GM21447 (cell line): ENCODE data around the gene CFAP46.
"Not testable (repeated sequence)": the region's sequence is repeated elsewhere in the genome, so short reads cannot be mapped to it uniquely, and the experiment has no call there.

Experiments
- ATAC-seq: cut with Tn5 transposase; IDR thresholded peaks from one replicate; pipeline ENCODE4 v1.9.1; 2021; ENCODE audit not compliant: unreplicated experiment

The CFAP46 gene

DNA sequence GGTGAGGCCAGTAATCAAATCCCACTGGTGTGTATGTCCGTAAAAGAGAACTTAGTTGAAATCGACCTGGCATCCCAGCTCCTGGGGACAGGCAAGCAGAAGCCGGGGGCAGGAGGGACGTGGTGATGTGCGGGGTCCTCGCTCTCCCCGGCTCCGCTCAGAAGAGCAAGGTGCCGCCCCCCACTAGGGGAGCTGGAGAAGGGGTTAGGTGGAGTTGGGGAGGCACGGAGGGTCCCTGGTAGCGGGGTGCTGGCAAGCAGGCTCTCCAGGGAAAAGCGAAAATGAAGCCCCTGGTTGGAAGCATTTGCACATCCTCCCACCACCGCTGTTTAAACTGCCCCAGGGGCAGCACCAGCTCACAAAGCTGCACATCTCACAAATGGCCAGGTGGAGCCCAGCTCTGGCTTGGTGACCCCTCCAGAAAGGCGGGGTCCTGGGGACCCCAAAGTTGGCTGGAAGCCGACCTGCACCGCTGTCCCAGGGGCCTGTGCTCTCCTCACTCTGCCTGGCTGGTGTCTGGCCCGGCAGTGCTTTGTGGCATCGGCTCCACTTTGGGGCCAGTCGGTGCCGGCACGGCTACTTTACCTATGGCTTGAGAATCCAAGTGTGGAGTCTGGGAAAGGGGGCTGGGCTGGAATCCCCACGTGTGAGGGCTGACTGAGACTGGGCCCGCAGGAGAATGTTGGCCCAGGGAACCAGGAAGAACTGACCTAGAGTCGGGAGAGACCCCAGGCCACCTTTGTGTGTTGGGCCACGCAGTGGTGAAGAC is 2.9 kb upstream of the CFAP46 start:
- no peak for ATAC-seq

DNA sequence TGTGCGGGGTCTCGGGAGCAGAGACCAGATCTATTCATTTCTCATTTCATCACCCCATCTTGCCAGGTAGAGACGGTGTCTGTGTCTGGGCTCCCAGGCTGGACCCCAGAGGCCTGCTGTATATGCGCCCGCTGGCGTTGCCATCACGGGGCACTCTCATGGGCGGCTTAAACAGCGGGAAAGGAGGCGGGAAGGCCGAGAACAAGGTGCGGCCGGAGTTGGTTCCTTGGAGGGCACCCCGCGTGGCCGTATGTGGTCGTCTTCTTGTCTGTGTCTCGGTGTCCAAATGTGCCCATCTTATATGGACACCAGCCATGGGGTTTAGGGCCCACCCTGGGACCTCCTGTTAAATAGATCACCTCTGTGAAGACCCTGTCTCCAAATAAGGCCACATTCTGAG is 2.1 kb upstream of the CFAP46 start:
- ATAC-seq: no peak

DNA sequence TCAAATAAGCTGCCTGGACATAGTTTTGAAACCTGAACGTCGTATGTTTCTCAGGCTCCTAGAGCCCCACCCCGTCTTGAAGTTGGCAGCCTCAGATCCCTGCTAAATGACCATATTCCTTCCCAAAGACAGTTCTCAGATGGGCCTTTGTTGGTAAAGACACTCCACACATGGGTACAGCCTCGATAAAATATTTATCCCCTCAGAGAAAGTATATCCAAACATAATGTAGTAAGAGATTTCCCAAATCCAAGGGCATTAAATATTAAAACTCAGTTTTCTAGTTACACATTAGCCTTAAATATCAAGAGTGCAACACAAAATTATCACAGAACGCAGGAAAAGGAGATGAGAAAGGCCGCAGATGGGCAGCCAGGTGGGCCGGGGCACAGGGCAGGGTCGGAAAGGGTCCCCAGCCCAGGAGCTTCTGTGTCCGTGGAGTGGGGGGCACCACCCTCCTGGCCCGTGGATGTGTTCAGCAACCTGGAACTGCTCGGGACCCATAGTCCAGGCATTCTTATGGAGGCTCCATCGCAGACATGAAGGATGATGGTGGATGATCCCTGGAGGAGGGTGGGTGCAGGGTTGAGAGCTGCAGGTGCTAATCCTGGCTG is 1.5 kb upstream of the CFAP46 start:
- ATAC-seq: no peak

DNA sequence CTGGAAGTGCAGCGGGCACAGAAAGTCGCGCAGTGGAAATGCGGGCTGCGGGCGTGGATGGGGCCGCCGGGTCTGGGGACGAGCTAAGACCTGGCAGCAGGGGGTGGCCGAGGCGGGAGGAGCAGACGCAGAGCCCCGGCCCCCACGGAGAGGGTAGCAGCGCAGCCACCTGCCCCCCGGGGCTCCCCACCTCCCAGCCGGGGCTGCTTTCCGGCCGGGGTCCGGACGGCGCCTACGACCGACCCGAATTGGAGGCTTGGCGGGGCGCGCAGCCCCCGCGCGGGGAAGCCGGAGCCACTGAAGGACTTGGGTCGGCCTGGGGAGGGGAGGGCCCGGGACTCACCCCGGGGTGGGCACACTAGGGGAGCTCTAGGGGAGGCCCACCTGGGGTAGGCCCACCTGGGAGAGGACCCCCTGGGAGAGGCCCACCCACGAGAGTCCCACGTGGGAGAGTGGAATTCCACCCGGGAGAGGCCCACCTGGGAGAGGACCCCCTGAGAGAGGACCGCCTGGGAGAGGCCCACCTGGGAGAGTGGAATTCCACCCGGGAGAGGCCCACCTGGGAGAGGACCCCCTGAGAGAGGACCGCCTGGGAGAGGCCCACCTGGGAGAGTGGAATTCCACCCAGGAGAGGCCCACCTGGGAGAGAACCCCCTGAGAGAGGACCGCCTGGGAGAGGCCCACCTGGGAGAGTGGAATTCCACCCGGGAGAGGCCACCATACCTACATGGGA is 854 bp upstream of the CFAP46 start:
- no peak for ATAC-seq

DNA sequence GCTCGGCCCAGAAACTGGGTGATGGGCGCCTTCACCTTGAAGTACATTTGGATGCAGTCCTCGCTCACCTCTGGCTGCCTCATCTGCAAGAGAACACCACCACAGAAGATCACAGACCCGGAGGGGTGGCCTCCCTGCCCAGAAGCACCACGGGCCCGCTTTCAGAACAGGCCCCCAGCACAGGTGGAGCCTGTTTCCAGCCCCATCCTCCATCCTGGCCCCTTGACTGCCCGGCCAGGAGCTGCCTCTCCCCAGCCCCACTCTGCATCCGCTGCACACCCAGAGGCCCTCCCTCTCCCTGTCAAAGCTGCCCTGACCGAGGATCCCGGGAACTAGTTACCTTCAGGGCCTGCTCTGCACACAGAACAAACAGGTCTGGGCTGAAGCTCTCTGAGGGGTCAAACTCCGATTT is 724 bp downstream of the CFAP46 start:
- no peak for ATAC-seq

DNA sequence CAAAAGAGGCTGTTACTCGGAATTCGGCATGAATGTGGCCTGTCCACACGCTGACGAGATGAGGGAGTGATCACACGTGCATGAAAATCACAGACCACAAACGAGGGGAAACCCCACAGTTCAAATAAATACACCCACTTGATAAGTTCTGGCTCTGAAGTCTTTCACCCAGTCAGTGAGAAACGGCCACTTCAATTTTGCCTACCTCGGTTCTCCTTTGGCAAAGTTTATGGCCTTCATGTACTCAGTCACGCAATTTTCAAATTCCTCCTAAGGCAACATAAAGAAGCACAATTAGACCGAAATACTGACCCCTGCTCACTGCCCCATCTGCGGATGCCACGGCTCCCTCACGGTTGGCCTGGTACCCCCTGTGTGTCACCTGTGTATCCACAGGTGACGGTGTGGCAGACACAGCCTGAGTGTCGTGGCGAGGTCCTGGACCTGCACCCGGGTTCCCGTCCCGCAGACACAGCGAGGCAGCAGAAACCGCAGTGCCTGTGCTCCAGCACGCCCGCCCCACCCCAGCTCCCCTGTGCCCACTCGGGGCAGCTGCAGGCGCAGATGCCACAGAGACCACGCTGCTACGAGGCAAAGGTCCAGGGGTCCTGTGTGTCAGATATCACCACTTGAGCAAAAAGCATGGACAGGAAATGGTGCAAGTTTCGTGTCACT is 1.4 kb downstream of the CFAP46 start:
- no peak for ATAC-seq

DNA sequence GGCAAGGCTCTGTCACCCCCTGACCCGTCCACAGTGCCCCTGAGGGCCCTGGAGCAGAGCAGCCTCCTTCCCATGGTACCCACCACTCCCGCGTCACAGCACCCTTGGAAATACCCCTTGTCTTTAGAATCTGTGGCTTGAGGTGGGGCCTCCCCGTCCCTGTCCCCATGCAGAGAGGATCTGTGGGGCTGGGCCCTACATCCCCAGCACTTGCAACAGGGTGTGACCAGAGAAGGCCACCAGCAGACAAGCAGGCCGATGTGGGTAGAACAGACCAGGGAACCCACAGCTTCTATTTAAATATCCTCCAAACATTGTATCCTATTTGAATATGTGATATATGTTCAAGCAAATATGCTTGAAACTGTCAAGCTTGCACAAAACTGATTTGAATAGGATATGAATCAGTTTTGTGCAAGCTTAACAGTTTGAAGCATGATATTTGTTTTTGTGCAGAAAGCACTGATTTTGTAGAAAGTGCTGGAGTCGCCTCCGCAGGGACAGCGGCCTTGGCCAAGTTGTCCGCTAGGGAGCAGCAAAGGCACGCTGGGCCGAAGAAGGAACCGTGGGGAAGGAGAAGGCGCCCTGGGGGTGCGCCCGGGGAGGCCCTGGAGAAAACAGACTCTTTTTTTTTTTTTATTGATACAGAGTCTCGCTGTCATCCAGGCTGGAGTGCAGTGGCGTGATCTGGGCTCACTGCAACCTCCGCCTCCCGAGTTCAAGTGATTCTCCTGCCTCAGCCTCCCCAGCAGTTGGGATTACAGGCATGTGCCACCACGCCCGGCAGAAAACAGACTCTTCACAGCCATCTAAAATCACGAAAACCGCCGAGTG is 2.2 kb downstream of the CFAP46 start:
- no peak for ATAC-seq

DNA sequence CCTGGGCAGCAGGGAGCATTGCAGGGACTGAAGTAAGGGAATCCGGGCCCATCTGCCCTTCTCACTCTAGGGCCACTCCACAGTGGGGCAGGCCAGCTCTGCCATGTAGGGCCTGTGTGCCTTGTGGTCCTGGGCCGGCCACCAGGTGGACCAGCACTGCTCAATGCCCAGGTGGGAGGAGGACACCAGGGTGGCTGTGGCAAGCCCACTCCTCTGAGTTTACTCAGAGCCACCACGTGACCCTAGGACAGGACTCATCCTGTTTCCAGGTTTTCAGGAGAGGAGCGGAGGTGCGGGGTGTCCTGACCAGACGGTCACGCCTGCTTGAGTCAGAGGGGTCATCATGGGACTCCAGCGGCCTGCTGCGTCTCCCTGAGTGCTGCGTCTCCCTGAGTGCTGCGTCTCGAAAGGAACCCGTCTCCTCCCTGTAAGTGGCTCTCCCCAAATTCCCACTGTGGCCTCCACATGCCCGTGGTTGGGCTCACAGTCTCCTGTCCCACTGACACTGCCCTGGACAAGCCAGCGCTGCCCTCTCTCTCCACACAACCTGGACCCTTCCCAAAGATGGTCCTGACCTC is 2.9 kb downstream of the CFAP46 start:
- ATAC-seq: no peak

DNA sequence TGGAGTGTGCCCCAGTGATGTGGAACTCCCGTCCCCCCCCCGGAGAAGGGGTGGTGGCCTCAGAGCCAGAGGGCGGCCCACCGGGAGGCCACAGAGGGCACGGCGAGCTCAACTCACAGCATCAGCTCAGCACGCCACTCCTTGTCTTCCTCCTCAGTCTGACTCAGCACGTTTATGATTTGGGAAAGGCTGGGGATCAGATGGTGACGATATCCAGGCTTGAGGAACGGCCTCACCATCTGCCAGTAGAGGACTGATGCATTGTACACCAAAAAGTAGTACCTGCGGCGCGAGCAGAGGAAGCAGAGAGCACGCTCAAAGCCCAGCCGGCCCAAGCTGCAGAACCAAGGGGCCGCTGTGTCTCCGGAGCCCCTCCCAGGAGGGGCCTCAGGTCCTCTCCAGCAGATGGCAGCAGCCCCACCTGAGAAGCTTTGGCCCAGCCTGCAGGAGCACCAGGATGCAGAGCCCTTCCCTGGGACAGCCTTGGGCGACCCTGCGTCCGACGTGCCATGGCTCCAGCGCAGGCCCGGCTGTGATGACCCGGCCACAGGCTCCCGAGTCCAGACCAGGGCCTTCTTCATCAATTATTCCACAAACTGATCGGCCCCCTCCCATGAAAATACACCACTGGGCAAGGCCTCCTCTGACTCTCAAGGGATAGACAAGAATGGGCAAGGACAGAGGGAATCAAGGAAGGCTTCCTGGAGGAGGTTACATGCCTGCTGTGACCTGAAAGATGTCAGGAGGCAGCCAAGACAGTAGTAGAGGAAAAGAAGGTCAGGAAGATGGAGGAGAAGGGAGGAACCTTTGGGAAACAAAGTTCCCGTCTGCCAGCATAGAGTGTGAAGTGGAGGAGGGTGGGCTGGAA is 3.7 kb downstream of the CFAP46 start:
- no peak for ATAC-seq

DNA sequence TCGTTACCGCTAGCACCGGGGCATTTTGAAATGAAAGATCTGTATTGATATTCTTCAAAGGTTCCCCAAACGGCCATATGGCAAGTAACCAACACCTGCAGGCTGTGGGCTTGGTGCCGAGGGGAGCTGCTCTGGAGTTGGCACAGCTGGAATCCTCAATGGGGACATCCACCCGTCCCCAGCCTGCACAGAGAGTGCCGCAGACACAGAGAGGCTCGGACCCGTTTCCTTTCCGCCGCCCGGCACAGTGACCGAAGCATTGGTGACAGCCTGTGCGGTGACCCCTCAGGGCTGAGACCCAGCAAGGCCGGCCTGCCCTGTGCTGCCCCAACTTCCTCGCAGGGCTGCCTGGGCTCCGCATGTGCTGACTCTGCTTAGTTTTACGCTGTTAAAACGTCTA is 4.5 kb downstream of the CFAP46 start:
- no peak for ATAC-seq

DNA sequence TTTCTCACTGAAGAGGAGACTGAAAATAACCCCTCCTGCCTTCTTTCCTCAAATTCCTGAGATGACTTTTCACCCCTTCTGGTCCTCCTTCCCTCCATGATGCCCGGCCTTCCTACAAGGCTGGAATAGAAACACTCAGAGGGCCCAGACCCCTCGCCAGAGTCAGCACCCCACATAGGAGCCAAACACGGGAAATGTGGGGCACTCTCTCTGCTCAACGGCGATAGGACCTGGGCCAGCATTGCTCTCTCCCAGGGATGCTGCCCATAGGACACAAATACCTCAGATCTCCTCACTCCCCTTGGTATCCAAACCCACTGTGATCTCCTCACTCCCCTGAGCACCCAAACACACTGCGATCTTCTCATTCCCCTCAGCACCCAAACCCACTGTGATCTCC is 7.4 kb downstream of the CFAP46 start:
- ATAC-seq: no peak

DNA sequence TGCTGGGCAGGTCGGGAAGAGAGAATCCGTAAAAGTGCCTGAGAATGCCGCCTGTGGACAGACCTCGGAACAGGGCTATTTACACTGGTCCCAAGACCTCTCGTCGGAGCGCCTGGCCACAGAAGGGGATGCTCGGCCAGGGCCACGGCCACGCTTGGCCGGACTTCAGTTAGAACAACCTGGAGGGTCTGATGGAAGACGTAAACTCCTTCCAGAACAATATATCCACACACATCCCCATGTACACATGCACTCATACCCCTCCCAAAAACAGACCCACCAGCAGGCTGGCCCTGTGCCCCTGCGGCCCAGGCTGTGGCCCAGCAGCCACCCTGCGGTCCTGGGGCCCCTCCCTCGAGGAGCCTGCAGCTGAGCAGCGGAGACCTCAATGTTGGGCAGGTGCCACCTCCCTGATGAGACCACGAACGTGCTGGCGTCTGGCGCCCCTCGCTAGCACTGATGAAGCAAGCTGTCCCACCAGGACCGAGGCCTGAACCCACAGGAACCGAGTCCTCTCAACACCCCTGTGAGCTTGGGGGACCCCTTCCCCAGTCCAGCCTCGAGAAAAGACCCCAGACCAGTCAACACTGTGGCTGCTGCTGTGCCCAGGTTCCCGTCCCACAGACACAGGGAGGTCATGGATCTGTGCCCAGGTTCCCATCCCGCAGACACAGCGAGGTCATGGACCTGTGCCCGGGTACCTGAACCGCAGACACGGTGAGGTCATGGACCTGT is 8.9 kb downstream of the CFAP46 start:
- ATAC-seq: no peak

DNA sequence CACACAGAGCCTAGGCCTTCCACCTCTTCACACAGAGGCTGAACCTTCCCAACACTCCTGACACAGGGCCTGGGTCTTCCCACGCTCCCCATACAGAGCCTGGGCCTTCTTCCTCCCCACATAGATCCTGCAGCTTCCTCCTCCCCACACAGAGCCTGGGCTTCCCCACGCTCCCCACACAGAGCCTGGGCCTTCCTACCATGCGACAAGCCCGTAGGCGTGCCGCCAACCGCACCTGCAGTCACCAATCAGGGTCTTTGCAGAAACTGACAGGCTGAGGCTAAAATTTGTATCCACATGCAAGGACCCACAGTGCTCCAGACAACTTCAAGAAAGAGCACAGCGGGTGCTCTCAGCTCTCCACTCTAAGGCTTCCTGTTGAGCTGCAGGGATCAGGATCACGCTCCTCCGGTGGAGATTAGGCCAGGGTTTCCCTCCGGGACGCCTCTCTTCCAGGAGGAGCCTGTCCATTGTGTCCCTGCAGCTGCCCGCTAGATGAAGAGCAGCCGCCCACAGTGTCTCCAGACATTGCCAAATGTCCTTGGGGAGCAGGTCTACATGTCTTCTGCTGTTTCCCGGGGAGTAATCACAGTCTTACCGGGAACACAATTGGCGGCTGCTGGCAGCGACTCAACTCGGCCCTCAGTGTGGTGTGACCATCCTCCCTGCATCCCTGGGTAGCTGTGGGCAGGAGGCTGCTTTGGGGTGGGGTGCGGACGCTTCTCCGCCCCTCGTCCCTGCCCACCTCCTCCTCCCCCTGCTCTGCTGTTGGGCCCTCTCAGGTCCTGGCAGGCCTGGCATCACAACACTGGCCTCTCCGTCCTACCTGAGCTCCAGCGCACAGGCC is 9.7 kb downstream of the CFAP46 start:
- no peak for ATAC-seq

DNA sequence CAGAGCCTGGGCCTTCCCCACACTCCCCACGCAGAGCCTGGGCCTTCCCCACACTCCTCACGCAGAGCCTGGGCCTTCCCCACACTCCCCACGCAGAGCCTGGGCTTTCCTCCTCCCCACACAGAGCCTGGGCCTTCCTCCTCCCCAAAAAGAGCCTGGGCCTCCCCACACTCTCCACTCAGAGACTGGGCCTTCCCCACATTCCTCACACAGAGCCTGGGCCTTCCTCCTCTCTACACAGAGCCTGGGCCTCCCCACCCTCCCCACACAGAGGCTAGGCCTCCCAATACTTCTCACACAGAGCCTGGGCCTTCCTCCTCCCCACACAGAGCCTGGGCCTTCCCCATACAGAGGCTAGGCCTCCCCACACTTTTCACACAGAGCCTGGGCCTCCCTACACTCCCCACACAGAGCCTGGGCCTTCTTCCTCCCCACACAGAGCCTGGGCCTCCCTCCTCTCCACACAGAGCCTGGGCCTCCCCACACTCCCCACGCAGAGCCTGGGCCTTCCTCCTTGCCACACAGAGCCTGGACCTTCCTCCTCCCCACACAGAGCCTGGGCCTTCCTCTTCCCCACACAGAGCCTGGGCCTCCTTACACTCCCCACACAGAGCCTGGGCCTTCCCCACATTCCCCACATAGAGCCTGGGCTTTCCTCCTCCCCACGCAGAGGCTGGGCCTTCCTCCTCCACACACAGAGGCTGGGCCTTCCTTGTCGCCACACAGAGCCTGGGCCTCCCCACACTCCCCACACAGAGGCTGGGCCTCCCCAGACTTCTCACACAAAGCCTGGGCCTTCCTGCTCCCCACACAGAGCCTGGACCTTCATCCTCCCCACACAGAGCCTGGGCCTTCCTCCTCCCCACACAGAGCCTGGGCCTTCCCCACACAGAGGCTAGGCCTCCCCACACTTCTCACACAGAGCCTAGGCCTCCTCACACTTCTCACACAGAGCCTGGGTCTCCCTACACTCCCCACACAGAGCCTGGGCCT is 10.8 kb downstream of the CFAP46 start:
- ATAC-seq: not testable (repeated sequence)

DNA sequence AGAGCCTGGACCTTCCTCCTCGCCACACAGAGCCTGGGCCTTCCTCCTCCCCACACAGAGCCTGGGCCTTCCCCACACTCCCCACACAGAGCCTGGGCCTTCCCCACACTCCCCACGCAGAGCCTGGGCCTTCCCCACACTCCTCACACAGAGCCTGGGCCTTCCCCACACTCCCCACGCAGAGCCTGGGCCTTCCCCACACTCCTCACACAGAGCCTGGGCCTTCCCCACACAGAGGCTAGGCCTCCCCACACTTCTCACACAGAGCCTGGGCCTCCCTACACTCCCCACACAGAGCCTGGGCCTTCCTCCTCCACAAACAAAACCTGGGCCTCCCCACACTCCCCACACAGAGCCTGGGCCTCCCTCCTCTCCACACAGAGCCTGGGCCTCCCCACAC is 11.7 kb downstream of the CFAP46 start:
- ATAC-seq: not testable (repeated sequence)

DNA sequence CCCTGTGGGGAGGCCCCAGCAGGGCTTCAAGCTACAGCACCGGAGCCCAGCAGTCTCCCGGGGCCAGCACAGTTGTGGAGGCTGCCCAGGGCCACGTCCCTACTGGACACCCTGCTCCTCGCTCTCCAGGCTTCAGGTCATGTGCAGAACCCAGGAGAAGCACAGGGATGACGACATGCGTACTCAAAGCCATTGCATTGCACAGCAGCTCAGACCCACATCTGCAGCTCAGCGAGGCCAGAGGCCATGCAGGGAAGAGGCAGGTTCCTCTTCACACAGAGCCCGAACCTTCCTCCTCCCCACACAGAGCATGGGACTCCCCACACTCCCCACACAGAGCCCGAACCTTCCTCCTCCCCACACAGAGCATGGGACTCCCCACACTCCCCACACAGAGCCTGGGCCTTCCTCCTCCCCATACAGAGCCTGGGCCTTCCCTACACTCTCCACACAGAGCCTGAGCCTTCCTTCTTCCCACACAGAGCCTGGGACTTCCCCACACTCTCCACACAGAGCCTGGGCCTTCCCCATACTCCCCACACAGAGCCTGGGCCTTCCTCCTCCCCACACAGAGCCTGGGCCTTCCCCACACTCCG is 12.3 kb downstream of the CFAP46 start:
- no peak for ATAC-seq
